Body of pancreas (tissue), 4 donors: ENCODE results near the gene ATP6V1B1.

Source experiments
- POLR2A ChIP-seq, 3 donors: fragments of 450-650 bp; IDR thresholded peaks; one replicate each; pipeline ENCODE4 v1.6.1; 2016; ENCODE audit warnings: antibody characterized with exemption in 3 of 3, mild to moderate bottlenecking in 2 of 3
- TF ChIP-seq, protein P1 (sequence below), 7 experiments: fragments of 450-650 bp in 4 of 7; fragments of 200-600 bp in 3 of 7; sonication (generic) in 3 of 7; IDR thresholded peaks; one replicate each; pipeline ENCODE4 v1.5.1; 2016 to 2019; ENCODE audit warnings: antibody characterized with exemption in 7 of 7

DNA sequence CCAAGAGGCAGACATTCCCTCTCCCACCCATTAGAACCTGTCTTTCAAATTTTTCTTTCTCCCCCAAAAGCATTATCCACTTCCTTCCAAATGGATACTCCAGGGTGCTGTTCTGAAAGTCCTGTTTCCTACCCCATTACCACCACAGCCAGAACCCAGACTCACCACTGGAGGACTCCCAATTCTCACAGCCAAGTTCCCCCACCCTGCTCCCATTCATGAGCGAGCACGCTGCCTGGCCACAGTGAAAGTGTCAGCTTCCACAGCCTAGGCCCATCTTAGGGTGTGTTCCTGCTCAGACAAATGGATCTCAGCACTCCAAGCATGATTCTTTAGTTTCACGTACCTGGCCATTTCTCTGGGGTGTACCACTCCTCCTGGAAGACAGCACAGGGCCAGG is 38.9 kb downstream of the ATP6V1B1 start:
- TF ChIP-seq POLR2A (IDR thresholded peaks at IDR 0.05): no peak
- TF ChIP-seq, protein P1, sequence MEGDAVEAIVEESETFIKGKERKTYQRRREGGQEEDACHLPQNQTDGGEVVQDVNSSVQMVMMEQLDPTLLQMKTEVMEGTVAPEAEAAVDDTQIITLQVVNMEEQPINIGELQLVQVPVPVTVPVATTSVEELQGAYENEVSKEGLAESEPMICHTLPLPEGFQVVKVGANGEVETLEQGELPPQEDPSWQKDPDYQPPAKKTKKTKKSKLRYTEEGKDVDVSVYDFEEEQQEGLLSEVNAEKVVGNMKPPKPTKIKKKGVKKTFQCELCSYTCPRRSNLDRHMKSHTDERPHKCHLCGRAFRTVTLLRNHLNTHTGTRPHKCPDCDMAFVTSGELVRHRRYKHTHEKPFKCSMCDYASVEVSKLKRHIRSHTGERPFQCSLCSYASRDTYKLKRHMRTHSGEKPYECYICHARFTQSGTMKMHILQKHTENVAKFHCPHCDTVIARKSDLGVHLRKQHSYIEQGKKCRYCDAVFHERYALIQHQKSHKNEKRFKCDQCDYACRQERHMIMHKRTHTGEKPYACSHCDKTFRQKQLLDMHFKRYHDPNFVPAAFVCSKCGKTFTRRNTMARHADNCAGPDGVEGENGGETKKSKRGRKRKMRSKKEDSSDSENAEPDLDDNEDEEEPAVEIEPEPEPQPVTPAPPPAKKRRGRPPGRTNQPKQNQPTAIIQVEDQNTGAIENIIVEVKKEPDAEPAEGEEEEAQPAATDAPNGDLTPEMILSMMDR (IDR thresholded peaks at IDR 0.05): no peak
